IMR-90 (cell line): ENCODE data around the gene SLC66A3. TPM values are rescaled to one million over a fixed set of nuclear protein-coding genes. Genes with fewer than 3 reads are reported as not detected.

Source experiments
- ATAC-seq: fragments of 200-7000 bp; cut with Tn5 transposase; 2 replicates; pipeline ENCODE4 v1.9.1; 2020; ENCODE audit warnings: low read depth, mild to moderate bottlenecking, moderate library complexity
- BruUV-seq: library from RNA; stranded (reverse); fragments of 400-500 nt; replicated peaks from 2 replicates; lab custom pipeline; 2021; lab: Mats Ljungman, UMichigan
- CTCF ChIA-PET: fragments of 300-600 bp; formaldehyde crosslinking; extraction: SDS; loops from one replicate; lab custom pipeline; 2021; ENCODE audit warnings: antibody characterized with exemption; lab: Yijun Ruan, JAX
- POLR2A ChIA-PET: fragments of 300-600 bp; sonication (Branson Sonifier 250); formaldehyde crosslinking; loops from one replicate; lab custom pipeline; 2022; ENCODE audit warnings: antibody characterized with exemption; ENCODE audit not compliant: unreplicated experiment; lab: Charles Lee
- DNase-seq: peaks from one replicate; pipeline ENCODE4 v3.0.0; 2013
- H2AFZ ChIP-seq: replicated peaks from 2 replicates; pipeline ENCODE3; 2013; ENCODE audit warnings: low read length, mild to moderate bottlenecking; ENCODE audit not compliant: poor library complexity
- H2AK5ac ChIP-seq: 2 replicates; pipeline ENCODE4 v1.6.1; 2013; ENCODE audit warnings: low read depth, low read length, inconsistent platforms
- H2AK9ac ChIP-seq: replicated peaks from 2 replicates; pipeline ENCODE3; 2013; ENCODE audit warnings: mild to moderate bottlenecking, low read depth, low read length, moderate library complexity; ENCODE audit not compliant: poor library complexity
- H2BK120ac ChIP-seq: 2 replicates; pipeline ENCODE4 v1.6.1; 2013; ENCODE audit warnings: low read depth, low read length, inconsistent platforms
- H2BK15ac ChIP-seq: 3 replicates; pipeline ENCODE4 v1.6.1; 2013; ENCODE audit warnings: low read depth, low read length, inconsistent platforms
- H2BK20ac ChIP-seq: 2 replicates; pipeline ENCODE4 v1.6.1; 2013; ENCODE audit warnings: low read depth, mild to moderate bottlenecking, inconsistent platforms, low read length, moderate library complexity
- H2BK5ac ChIP-seq: 2 replicates; pipeline ENCODE4 v1.6.1; 2013; ENCODE audit warnings: mild to moderate bottlenecking, low read depth, low read length, inconsistent platforms; ENCODE audit not compliant: poor library complexity, severe bottlenecking
- H3K14ac ChIP-seq: replicated peaks from 2 replicates; pipeline ENCODE4 v1.6.1; 2013; ENCODE audit warnings: low read depth, low read length, inconsistent platforms
- H3K18ac ChIP-seq: 2 replicates; pipeline ENCODE4 v1.6.1; 2013; ENCODE audit warnings: low read depth, low read length, control low read depth
- H3K23ac ChIP-seq: 2 replicates; pipeline ENCODE4 v1.6.1; 2013; ENCODE audit warnings: low read depth, low read length, inconsistent platforms
- H3K27ac ChIP-seq: 2 replicates; pipeline ENCODE4 v1.5.1; 2013; ENCODE audit warnings: mild to moderate bottlenecking, control low read depth, low read length; ENCODE audit not compliant: insufficient read depth
- H3K27me3 ChIP-seq: 2 replicates; pipeline ENCODE4 v1.6.1; 2013; ENCODE audit warnings: low read length; ENCODE audit not compliant: control insufficient read depth, insufficient read depth
- H3K36me3 ChIP-seq: 2 replicates; pipeline ENCODE4 v1.6.1; 2013; ENCODE audit warnings: low read length, mixed read lengths; ENCODE audit not compliant: control insufficient read depth, insufficient read depth
- H3K4ac ChIP-seq: 2 replicates; pipeline ENCODE4 v1.6.1; 2013; ENCODE audit warnings: low read depth, low read length, inconsistent platforms
- H3K4me1 ChIP-seq: 2 replicates; pipeline ENCODE4 v1.6.1; 2013; ENCODE audit warnings: low read length, mixed read lengths; ENCODE audit not compliant: control insufficient read depth, insufficient read depth
- H3K4me2 ChIP-seq: 2 replicates; pipeline ENCODE4 v1.6.1; 2013; ENCODE audit warnings: low read depth, mild to moderate bottlenecking, control low read depth, low read length, moderate library complexity
- H3K4me3 ChIP-seq: 2 replicates; pipeline ENCODE4 v1.5.1; 2013; ENCODE audit warnings: low read depth, mild to moderate bottlenecking, control low read depth, low read length, moderate library complexity; ENCODE audit not compliant: insufficient read depth
- H3K56ac ChIP-seq: 2 replicates; pipeline ENCODE4 v1.6.1; 2013; ENCODE audit warnings: low read length, inconsistent platforms; ENCODE audit not compliant: insufficient read depth; ENCODE audit errors: extremely low read depth
- H3K79me1 ChIP-seq, 2 experiments: 2 replicates each; pipeline ENCODE4 v1.6.1; 2013; ENCODE audit warnings: low read length in 2 of 2, inconsistent platforms in 1 of 2, low read depth in 1 of 2
- H3K9ac ChIP-seq: 2 replicates; pipeline ENCODE4 v1.6.1; 2013; ENCODE audit warnings: low read depth, low read length, control low read depth
- H3K9me1 ChIP-seq: 2 replicates; pipeline ENCODE4 v1.6.1; 2013; ENCODE audit warnings: low read length, inconsistent platforms; ENCODE audit not compliant: insufficient read depth
- H3K9me3 ChIP-seq: 2 replicates; pipeline ENCODE4 v1.6.1; 2013; ENCODE audit warnings: low read length; ENCODE audit not compliant: control insufficient read depth, insufficient read depth
- H4K20me1 ChIP-seq: 2 replicates; pipeline ENCODE4 v1.6.1; 2013; ENCODE audit warnings: low read length, inconsistent platforms; ENCODE audit not compliant: insufficient read depth
- H4K5ac ChIP-seq: 2 replicates; pipeline ENCODE4 v1.6.1; 2013; ENCODE audit warnings: mild to moderate bottlenecking, low read depth, low read length, control low read depth
- H4K8ac ChIP-seq, 2 experiments: 2 replicates each; pipeline ENCODE4 v1.6.1; 2013; ENCODE audit warnings: low read depth in 2 of 2, low read length in 2 of 2, control low read depth in 1 of 2, inconsistent platforms in 1 of 2
- H4K91ac ChIP-seq: 2 replicates; pipeline ENCODE4 v1.6.1; 2013; ENCODE audit warnings: low read depth, low read length, inconsistent platforms; ENCODE audit not compliant: insufficient read depth
- BHLHE40 ChIP-seq: fragments of 150-350 bp; IDR thresholded peaks from 2 replicates; pipeline ENCODE4 v1.6.1; 2016; ENCODE audit warnings: mild to moderate bottlenecking, low read depth, low read length
- CEBPB ChIP-seq: IDR thresholded peaks from 2 replicates; pipeline ENCODE4 v1.6.1; 2012; ENCODE audit warnings: low read depth, low read length, improper control_type of control experiment
- CHD1 ChIP-seq: IDR thresholded peaks from 2 replicates; pipeline ENCODE4 v1.6.1; 2012; ENCODE audit warnings: low read depth, low read length, improper control_type of control experiment
- CTCF ChIP-seq: conservative IDR thresholded peaks from 2 replicates; pipeline ENCODE4 v1.5.1; 2012; ENCODE audit warnings: mild to moderate bottlenecking, low read depth, low read length, improper control_type of control experiment
- ELK1 ChIP-seq: fragments of 150-350 bp; IDR thresholded peaks from 2 replicates; pipeline ENCODE4 v1.6.1; 2016; ENCODE audit warnings: low read depth, mild to moderate bottlenecking, low read length, moderate library complexity, borderline replicate concordance
- FOS ChIP-seq: fragments of 150-350 bp; IDR thresholded peaks from 2 replicates; pipeline ENCODE4 v1.6.1; 2016; ENCODE audit warnings: low read depth, low read length
- MAFK ChIP-seq: IDR thresholded peaks from 2 replicates; pipeline ENCODE4 v1.6.1; 2012; ENCODE audit warnings: low read depth, low read length, improper control_type of control experiment
- MAZ ChIP-seq: IDR thresholded peaks from 2 replicates; pipeline ENCODE4 v1.6.1; 2012; ENCODE audit warnings: low read depth, mild to moderate bottlenecking, low read length, improper control_type of control experiment, moderate library complexity, borderline replicate concordance
- MXI1 ChIP-seq: IDR thresholded peaks from 2 replicates; pipeline ENCODE4 v1.6.1; 2012; ENCODE audit warnings: low read depth, mild to moderate bottlenecking, low read length, moderate library complexity, borderline replicate concordance
- NFE2L2 ChIP-seq: fragments of 150-350 bp; IDR thresholded peaks from 2 replicates; pipeline ENCODE4 v1.6.1; 2016; ENCODE audit warnings: low read depth, mild to moderate bottlenecking, low read length
- POLR2A ChIP-seq: IDR thresholded peaks from 2 replicates; pipeline ENCODE4 v1.6.1; 2012; ENCODE audit warnings: mild to moderate bottlenecking, low read depth, low read length
- RAD21 ChIP-seq: IDR thresholded peaks from 2 replicates; pipeline ENCODE4 v1.6.1; 2012; ENCODE audit warnings: low read length, improper control_type of control experiment
- RCOR1 ChIP-seq: IDR thresholded peaks from 2 replicates; pipeline ENCODE4 v1.6.1; 2012; ENCODE audit warnings: mild to moderate bottlenecking, low read length, improper control_type of control experiment; ENCODE audit not compliant: insufficient replicate concordance
- RFX5 ChIP-seq: IDR thresholded peaks from 2 replicates; pipeline ENCODE4 v1.8.0; 2012; ENCODE audit warnings: low read depth, mild to moderate bottlenecking, low read length, moderate library complexity
- SMC3 ChIP-seq: fragments of 150-350 bp; IDR thresholded peaks from 2 replicates; pipeline ENCODE4 v1.6.1; 2016; ENCODE audit warnings: low read depth, mild to moderate bottlenecking, antibody characterized with exemption, low read length, moderate library complexity
- USF2 ChIP-seq: fragments of 150-350 bp; IDR thresholded peaks from 2 replicates; pipeline ENCODE4 v1.6.1; 2017; ENCODE audit warnings: mild to moderate bottlenecking, antibody characterized with exemption, low read length, low read depth
- WGBS, 2 experiments: methylation state at CpG; one replicate each; pipeline versions ENCODE4 v1.1.5 to v1.1.7; 2013; ENCODE audit warnings: missing lambda C conversion rate in 2 of 2; ENCODE audit not compliant: insufficient read length in 1 of 2; ENCODE audit errors: extremely low coverage in 2 of 2; 5-methylcytosine and 5-hydroxymethylcytosine counted together
- dilution Hi-C: fragments of 300-500 bp; cut with HindIII; formaldehyde crosslinking; loops from one replicate; pipeline ENCODE4 v1.14.3; 2018; ENCODE audit warnings: low sequenced_read_pairs; ENCODE audit not compliant: unreplicated experiment
- in situ Hi-C: fragments of 300-500 bp; cut with MboI; formaldehyde crosslinking; loops from 3 replicates; pipeline ENCODE4 v1.14.3; 2019; ENCODE audit warnings: low sequenced_read_pairs, inconsistent platforms, mixed read lengths
- intact Hi-C: fragments of 100-400 bp; cut with micrococcal nuclease; formaldehyde crosslinking; loops from 2 replicates; pipeline ENCODE4 v1.10.0; 2022
- polyA plus RNA-seq, 3 experiments: library from polyadenylated mRNA; depleted of rRNA; stranded (reverse); fragments of >200 nt; gene quantifications; 2 replicates each; pipeline ENCODE4 v1.2.3, GENCODE V29; 2012; ENCODE audit warnings: low replicate concordance in 1 of 3
- total RNA-seq: library from RNA; depleted of rRNA; stranded (reverse); fragments of >200 nt; gene quantifications from 2 replicates; pipeline ENCODE4 v1.2.3, GENCODE V29; 2012

SLC66A3 gene
- total and polyA plus RNA-seq, 2 of the 4 experiments (the other 2 are of a cell fraction), result 18.1 to 25.2 TPM

- intact Hi-C loops, result no loop called here
- Histone ChIP-seq H3K14ac (no peak overlapping the region), H3K18ac (no peak overlapping the region), H4K8ac (no peak overlapping the region), H2BK120ac (no peak overlapping the region), H3K4me1 (peaks cover 5% of the 10 kb centered on the region; the same call in 1 of the 2 replicates), H3K9ac (no peak overlapping the region), H2BK20ac (no peak overlapping the region), H3K9me1 (peaks cover 3% of the 10 kb centered on the region; the same call in 1 of the 2 replicates), H4K91ac (no peak overlapping the region), H3K36me3 (no peaks in the 10 kb centered on the region), H3K4me3 (no peak overlapping the region), H4K20me1 (no peaks in the 10 kb centered on the region), H4K5ac (no peak overlapping the region), H2AK5ac (no peak overlapping the region), H2AFZ (no peak overlapping the region), H3K79me1 (no peaks in the 10 kb centered on the region), H2BK5ac (no peak overlapping the region), H3K4me2 (no peak overlapping the region), H3K27me3 (peaks cover 2% of the 10 kb centered on the region; the same call in 1 of the 2 replicates), H3K4ac (no peak overlapping the region), H2AK9ac (no peak overlapping the region), H3K23ac (no peak overlapping the region), H3K56ac (no peak overlapping the region), H2BK15ac (no peak overlapping the region), H3K9me3 (no peaks in the 10 kb centered on the region), H3K27ac (no peak overlapping the region)
- in situ Hi-C loops, result no loop called here
- ATAC-seq (no peak), DNase-seq (no peak)
- no TSS peak for BruUV-seq
- CTCF ChIA-PET, result interaction anchor here (0.6 kb wide), 1 partner anchor 46 kb away, joined by 3 read pairs; no protein-coding TSS in a partner anchor
- dilution Hi-C loops, result no loop called here
- POLR2A ChIA-PET, result no interaction called here
- TF ChIP-seq RAD21 (no peak), RCOR1 (no peak), MXI1 (no peak), POLR2A (no peak), MAFK (no peak), CTCF (no peak), SMC3 (no peak), RFX5 (no peak), MAZ (no peak), NFE2L2 (no peak), BHLHE40 (no peak), CHD1 (no peak), FOS (no peak), USF2 (no peak), CEBPB (no peak), ELK1 (no peak)
- WGBS, 2 experiments, result 80% methylated on average over 2 of the region's 6 CpGs; no CpG with 5 or more reads in 1 of the 2 experiments
These were observed 37.5 kb upstream of the SLC66A3 start for GRCh38 chr2:11117776-11118175.
